GM19372 (cell line): ENCODE results near the gene GRAMD4.
"Not testable (repeated sequence)": the region's sequence is repeated elsewhere in the genome, so short reads cannot be mapped to it uniquely, and the experiment has no call there.

Source experiments
- ATAC-seq: cut with Tn5 transposase; IDR thresholded peaks from one replicate; pipeline ENCODE4 v1.9.1; 2021; ENCODE audit warnings: mild to moderate bottlenecking, low read depth, moderate library complexity; ENCODE audit not compliant: unreplicated experiment

GRAMD4 gene

GRCh38 chr22:46617986-46618647, 2.1 kb upstream of the GRAMD4 start:
- no peak for ATAC-seq

GRCh38 chr22:46618667-46619066, 1.5 kb upstream of the GRAMD4 start:
- ATAC-seq, result no peak

GRCh38 chr22:46619240-46619829, 851 bp upstream of the GRAMD4 start:
- no peak for ATAC-seq

GRCh38 chr22:46620588-46621242, 529 bp downstream of the GRAMD4 start:
- ATAC-seq, result no peak

GRCh38 chr22:46621243-46621930, 1.2 kb downstream of the GRAMD4 start:
- not testable (repeated sequence) for ATAC-seq

- no peak for ATAC-seq
These were observed 1.9 kb downstream of the GRAMD4 start for GRCh38 chr22:46622081-46622521.

- no peak for ATAC-seq
These were observed 5.1 kb downstream of the GRAMD4 start for GRCh38 chr22:46625113-46625842.

GRCh38 chr22:46625843-46626349, 5.7 kb downstream of the GRAMD4 start:
- ATAC-seq, result no peak

- ATAC-seq, result no peak
These were observed 6.2 kb downstream of the GRAMD4 start for GRCh38 chr22:46626356-46626755.

GRCh38 chr22:46626911-46627805, 7.0 kb downstream of the GRAMD4 start:
- ATAC-seq, result no peak

GRCh38 chr22:46627806-46628482, 7.8 kb downstream of the GRAMD4 start:
- ATAC-seq, result no peak

GRCh38 chr22:46628756-46629155, 8.6 kb downstream of the GRAMD4 start:
- no peak for ATAC-seq

GRCh38 chr22:46629291-46629690, 9.1 kb downstream of the GRAMD4 start:
- no peak for ATAC-seq

GRCh38 chr22:46631113-46631512, 10.9 kb downstream of the GRAMD4 start:
- no peak for ATAC-seq

- ATAC-seq, result no peak
These were observed 12.6 kb downstream of the GRAMD4 start for GRCh38 chr22:46632646-46633249.

- no peak for ATAC-seq
These were observed 13.2 kb downstream of the GRAMD4 start for GRCh38 chr22:46633334-46633890.

- no peak for ATAC-seq
These were observed 14.0 kb downstream of the GRAMD4 start for GRCh38 chr22:46634011-46634699.
